Peyer's patch (tissue), 4 donors: Measurements from ENCODE around the gene MAST1.

Experiments
- CTCF ChIP-seq, 6 experiments: fragments of 450-650 bp in 4 of 6; fragments of 200-600 bp in 2 of 6; sonication (generic) in 1 of 6; IDR thresholded peaks; one replicate each; pipeline ENCODE4 v1.5.1; 2017 to 2019; ENCODE audit warnings: antibody characterized with exemption in 6 of 6, mild to moderate bottlenecking in 3 of 6, moderate library complexity in 1 of 6
- POLR2A ChIP-seq, 2 donors: fragments of 450-650 bp; IDR thresholded peaks; one replicate each; pipeline ENCODE4 v1.5.1; 2017; ENCODE audit warnings: antibody characterized with exemption in 2 of 2, mild to moderate bottlenecking in 2 of 2, moderate library complexity in 2 of 2

- TF ChIP-seq CTCF (IDR thresholded peaks at IDR 0.05) = no peak
- TF ChIP-seq POLR2A (IDR thresholded peaks at IDR 0.05) = no peak
These were observed 41.2 kb upstream of the MAST1 start for GRCh38 chr19:12797141-12797587.
